ENCODE results near the gene BCL3.
A peak's percentile ranks its signal among the peaks of the same experiment; 100 is the strongest.

Gene BCL3

DNA sequence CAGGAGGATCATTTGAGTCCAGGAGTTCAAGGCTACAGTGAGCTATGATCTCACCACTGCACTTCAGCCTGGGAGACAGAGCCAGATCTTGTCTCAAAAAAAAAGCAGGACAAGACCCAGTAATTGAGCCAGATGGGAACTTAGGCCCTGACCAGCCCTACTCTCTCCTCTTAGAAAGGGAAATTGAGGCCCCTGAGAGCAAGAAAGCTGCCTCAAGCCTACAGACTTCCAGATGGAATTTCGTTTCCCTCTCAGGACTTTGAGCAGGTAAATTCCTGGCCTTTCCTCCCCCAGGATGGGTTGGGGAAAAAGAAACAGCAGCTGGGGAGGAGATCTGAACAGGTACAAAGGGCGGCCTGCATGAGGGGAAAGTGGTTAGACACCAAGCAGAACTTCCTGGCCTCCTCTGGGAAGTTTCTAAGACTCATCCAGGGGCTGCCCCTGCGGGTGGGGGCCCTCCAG is 3.6 kb upstream of the BCL3 start:
- DNase-seq = peak; percentile 0

DNA sequence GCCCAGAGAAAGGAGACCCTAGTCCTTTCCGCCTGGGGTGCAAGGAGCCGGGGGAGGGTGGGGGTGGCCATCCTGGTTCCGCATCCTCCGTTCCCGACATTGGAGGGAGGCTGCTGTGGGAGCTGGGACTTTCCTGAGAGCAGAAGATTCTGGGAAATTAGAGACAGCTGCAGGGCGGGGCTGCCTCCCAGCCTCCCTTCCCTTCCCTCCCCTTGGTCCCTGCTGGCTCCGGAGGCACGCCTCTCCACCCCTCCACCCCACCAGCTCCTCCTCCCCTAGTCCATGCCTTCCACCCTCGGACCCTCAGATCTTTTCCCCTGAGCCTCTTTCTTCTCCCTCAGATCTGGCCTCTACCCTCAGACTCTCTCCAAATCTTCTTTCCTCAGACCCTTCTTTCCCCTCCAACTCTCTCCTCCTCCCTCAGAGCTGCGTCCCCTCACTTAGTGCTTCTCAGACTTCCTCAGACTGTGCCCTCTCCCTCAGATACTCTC is 3.1 kb upstream of the BCL3 start:
- peak; percentile 0 for DNase-seq

DNA sequence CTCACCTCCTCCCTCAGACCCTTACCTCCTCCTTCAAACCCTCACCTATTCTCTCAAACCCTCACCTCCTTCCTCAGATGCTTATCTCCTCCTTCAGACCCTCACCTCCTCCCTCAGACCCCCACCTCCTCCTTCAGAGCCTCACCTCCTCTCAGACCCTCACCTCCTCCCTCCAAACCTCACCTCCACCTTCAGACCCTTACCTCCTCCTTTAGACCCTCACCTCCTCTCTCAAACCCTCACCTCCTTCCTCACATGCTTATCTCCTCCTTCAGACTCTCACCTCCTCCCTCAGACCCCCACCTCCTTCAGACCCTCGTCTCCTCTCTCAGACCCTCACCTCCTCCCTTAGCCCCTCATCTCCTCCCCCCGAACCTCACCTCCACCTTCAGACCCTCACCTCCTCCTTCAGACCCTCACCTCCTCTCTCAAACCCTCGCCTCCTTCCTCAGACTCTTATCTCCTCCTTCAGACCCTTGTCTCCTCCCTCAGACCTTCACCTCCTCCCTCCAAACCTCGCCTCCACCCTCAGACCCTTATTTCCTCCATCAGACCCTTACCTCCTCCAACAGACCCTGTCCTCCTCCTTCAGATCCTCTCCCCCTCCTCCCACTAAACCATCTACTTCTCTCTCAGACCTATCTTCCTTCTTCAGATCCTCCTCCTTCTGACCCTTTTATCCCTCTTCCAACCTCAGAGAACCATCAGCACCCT is 2.5 kb upstream of the BCL3 start:
- peak; percentile 2 for DNase-seq

DNA sequence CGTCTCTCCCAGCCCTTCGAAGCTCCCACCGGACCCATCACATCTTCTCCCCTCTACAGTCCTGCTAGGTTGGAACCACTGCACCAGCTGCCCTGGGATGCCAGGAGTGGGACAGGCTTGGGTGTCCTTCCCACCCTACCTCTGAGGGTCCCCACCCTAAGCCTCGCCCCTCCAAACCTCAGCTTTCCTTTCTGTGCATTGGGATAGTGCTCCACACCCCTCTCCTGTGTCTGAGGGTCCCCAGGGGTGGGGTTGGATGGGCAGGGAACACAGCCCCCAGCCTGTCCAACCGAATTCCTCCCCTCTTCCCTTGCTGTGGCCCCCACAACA is 1.9 kb upstream of the BCL3 start:
- peak; percentile 0 for DNase-seq

DNA sequence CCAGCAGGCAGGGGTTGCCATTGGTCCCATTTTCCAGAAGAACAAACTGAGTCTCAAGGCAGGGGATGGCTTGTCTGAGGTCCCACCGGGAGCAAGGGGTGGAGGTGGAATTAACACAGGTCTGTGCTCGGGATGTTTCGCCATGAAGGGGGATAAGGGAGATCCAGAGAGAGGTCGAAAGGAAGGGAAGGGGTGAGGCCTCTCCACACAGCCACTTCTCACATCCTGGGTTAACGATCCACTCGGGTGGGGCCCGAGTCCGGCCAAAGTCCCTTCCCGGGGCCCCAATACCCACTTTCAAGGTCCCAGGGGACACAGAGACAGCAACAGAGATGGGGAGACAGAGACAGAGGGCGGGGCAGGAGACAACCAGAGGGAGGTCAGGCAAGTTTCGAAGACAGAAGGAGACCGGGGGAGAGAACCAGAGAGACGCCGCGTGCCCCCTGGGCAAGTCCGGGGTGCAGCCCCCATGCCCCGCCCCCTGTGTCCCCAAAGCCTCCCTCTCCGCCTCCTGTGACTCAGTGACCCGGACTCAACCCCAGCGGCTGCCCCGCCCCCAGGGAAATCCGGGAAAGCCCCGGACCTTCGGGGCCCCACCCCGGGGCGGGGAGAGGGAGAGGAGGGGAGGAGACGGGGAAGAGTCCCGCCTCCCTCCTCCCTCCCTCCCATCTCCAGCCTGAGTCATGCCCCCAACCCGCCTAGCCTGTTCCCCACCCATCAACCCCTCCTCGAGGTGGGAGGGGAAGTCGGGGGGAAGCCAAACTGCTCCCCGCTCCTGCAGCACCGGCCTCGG is 1.4 kb upstream of the BCL3 start:
- peak; percentile 95 for DNase-seq

DNA sequence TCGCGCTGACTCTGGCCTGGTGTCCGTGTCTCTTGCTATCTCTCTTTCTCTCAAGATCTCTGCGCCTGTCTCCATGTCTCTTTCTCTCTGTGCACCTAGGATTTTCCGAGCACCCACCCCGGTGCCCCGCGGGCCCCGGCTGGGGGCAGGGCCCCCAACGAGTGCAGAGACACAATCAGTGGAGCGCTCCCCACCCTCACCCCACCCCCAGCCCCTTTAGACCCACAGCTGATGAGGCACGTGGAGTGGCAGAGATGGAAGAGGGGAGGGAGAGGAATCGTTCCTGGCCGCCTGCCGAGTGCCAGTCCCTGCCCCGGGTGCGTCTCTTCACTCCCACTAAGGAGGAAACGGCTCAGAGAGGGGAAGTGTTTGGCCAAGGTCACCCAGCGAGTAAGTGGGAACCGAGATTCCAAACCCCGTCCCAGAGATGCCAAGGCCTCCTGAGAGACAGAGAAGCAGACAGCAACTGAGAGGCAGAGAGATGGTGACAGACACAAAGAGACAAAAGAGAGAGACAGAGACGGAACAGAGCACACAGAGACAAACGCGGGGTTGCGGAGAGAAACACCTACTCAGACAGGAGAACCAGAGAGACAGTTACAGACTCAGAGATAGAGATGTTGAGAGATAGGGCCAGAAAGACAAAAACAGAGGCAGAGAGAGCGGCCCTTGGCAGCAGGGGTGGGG is 626 bp upstream of the BCL3 start:
- no peak for DNase-seq

DNA sequence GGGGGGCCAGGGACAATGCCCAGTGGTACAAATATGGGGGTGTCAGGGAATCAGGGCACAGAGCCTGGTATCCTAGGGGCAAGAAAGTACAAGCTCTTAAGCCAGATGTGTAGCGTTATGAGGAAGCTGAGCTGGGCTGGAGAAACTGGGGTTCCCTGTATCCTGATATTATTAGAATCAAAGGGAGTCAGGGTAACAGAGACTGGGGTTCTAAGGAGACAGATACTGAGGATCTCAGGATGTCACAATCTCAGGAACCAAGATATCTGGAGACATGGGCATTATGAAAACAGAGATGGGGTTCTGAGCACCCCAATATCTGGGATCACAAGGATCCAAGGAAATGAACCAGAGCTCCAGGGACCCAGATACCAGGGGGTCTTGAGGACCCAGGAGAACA is 784 bp downstream of the BCL3 start:
- no peak for DNase-seq

DNA sequence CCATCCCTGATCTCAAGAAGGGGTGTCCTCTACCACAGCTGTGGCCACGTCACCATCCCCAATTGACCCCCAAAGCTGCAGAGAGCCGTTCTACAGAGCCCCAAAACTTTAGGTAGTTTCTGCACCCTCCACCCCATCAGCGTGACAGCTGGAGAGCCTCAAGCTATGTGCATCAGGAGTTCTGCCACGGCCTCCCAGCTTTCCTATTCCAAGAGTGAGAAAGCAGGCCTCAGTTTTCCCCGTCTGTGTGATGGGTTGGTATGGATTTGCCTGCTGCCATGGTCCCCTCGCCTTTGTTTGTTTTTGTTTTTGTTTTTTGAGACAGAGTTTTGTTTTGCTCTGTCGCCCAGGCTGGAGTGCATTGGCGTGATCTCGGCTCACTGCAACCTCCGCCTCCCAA is 1.5 kb downstream of the BCL3 start:
- peak; percentile 15 for DNase-seq

DNA sequence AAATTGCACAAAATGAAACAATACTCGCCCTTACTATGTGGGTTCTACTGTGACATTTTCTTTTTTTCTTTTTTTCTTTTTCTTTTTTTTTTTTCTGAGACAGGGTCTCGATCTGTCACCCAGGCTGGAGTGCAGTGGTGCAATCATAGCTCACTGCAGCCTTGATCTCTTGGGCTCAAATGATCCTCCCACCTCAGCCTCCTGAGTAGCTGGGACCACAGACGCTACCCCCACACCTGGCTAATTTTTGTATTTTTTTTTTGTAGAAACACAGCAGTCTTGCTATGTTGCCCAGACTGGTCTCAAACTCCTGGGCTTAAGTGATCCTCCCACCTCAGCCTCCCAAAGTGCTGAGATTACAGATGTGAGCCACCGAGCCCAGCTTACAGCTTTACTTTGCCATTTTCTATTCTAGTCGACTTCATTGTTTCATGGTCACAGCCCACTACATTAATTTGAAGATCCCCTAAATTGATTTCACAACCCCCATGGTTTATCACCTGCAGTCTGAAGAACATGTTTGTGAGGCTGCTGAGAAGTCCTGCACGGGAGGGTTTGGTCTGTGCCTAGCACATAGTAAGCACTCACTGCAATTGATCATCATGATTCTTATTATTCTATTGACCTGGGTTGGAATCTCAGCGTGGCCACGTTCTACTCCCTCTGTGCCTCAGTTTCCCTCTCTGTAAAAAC is 3.8 kb downstream of the BCL3 start:
- DNase-seq = peak; percentile 23

DNA sequence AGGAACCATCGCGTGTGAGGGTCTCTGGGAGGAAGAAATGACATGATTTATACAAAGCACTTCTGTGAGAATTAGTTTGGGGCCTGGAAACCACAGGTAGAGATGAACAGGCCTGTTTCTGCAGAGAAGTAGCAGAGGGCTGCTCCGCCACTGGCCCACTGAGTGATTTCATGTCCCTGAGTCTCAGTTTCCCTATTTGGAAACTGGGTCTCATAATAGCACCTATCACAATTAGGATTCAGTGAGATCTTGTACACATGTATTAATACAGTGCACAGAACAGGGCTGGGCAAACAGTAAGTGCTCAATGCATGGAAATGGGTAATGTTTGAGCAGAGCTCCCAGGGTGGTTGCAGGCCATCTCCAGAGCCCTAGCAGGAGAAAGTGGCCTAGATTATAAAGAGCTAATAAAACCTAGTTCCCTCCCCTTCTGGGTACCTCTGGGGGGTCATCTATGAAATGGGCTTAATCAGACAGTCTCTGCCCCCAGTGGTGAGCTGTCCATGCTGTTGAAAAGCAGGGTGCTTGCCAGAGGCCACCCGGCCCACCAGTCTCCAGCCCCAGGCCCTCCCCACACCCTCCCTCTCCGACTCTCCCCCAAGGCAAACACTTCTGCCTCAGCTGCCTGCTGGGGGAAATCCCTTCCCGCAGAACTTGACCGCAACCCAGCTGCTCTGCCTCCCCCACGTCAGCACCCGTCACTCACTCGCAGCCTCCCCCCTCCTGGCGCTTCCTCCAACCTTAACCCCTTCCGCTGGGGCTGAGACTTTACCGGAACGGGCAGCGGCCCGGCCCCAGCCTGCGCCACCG is 4.5 kb downstream of the BCL3 start:
- DNase-seq = peak; percentile 97

DNA sequence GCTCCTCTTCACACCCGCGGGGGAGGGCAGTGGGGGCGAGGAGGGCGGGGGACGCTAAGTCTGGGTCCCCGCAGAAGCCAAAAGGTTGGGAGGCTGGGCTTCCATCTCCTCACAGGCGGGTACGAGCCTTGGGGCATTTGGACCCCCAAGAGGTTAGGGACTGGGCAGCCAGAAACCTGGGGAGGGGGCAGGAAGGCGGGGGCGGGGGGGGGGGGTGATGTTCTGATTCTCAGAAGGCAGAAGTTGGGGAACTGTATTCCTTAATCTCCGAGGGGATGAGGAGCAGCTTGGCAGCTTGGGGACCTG is 5.1 kb downstream of the BCL3 start:
- DNase-seq = no peak

DNA sequence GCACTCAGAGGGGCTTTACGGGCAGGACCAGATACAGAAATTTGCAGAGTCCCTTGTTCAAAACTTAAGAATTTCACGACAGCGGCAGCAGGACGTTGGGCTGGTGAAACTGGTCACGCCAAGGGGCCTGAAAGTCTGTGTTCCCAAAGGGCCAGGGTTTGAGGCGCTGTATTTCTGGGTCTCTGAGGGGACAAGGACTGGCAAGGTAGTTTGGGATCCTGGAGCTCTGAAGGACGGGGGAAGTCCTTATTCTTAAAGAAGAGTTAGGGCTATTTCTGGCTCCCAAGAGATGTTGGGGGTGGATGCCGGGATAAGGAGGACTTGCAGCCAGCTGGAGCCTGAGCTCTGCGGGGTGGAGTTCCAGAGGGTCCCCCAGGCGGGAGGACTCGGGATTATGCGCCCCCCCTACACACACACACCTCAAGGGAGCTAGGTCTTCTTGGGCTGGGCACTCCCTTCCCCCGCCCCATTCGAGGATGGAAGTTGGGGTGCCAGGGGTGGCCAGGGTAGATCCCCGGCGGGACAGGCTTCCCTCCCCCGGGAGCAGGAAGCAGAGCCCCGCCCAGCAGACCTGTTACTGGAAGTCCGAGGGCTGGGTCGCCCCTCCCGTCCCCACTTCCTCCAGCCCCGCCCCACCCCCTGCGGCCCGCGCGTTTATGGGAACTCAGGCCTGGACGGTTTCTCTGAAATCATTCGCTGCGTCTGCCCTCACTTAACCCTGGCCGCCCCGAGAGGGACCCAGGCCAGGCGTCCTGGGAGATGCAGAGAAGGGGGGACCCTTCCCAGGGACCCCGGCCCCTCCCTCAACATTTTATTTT is 5.6 kb downstream of the BCL3 start:
- peak; percentile 78 for DNase-seq

DNA sequence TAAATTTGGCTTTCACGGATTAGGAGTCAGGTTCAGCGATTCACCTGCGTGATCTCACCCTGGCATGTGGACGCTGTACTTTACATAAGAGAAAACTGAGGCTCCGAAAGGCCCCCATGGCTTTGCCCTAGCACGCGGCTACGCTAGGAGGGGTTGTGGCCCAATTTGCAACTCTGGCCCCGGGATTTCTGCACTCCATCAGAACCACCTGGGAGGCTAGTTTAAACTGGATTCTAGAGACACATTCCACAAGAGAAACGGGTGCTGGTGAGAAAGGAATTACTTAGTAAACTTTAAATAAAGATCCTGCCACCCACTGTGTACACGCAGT is 6.2 kb downstream of the BCL3 start:
- DNase-seq = no peak

DNA sequence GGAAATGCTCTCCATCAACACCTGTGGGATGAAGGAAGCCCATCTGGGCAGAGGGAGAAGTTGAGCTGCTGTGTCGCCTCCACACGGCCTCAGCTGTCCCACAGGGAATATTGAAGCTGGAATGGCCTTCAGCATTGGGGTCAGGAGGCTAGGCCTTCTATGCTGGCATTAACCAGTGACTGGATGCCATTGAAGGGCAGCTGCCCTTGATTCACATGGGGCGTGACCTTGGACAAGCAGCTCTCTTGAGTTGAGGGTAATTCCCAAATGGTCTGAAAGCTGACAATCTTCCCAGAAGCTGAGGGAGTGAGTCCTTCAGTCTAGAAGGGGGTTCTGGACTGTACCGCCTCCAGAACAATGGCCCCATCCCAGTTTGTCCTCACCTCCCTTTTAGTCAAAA is 6.7 kb downstream of the BCL3 start:
- DNase-seq = peak; percentile 21

DNA sequence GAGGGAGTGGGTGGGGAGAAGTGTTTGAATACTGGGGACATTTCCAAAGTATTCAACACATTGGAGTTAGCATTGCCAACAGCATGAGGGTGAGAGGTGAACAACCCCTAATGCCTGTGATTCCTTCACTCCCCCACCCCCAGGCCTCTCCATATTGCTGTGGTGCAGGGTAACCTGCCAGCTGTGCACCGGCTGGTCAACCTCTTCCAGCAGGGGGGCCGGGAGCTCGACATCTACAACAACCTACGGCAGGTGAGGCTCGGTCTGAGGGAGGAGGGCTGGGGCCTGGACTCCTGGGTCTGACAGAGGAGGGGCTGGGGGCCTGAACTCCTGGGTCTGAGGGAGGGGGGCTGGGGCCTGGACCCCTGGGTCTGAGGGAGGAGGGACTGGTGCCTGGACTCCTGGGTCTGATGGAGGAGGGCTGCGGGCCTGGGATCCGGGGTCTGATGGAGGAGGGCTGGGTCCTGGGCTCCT is 7.6 kb downstream of the BCL3 start:
- peak; percentile 1 for DNase-seq

DNA sequence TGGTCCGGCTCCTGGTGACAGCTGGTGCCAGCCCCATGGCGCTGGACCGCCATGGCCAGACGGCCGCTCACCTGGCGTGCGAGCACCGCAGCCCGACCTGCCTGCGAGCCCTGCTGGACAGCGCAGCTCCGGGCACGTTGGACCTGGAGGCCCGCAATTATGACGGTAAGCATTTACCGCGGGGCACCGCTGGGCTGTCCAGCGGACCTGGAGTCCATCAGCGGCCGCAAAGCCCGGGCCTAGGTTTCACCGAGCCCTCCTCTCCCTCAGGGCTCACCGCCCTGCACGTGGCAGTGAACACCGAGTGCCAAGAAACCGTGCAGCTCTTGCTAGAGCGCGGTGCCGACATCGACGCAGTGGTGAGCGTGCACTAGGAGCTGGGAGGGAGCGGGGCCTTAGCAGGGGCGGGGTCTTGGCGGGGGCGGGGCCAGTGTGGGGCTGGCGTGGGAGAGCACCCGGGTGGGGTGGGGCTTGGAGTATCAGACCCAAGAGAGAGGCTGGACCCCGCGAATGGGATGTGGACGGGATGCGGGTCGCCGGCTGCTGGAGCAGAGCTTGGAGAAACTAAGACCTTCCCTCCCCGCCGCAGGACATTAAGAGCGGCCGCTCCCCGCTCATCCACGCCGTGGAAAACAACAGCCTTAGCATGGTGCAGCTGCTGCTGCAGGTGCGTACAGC is 8.7 kb downstream of the BCL3 start:
- peak; percentile 0 for DNase-seq

DNA sequence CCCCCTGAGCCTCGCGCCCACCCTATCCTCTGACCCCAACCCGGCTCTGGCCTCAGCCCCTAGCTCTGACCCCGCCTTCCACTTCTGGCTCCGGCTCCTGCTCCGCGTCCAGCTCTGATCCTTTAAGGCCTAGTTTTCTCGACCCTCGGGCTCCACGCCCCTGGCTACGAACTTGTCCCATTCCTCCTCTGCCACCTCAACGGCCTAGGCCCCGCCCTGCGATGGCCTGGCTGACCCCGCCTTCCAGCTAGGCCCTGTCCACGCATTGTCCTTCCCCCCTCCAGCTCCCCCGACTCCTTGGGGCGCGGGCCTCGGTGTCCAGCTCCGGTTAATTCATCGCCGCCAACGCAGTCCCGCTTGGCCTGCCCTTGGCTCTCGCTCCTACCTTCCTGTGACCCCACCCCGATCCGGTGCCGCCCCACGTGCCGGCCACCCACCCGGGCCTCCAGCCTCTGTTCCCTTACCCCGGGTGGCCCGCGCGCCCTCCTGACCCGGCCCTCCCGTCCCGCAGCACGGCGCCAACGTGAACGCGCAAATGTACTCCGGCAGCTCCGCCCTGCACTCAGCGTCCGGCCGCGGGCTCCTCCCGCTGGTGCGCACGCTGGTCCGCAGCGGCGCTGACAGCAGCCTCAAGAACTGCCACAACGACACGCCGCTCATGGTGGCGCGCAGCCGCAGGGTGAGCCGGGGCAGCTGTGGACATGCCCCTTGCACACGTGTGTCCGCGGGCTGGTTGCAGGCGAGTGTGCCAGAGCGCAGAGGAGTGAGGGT is 9.4 kb downstream of the BCL3 start:
- peak; percentile 2 for DNase-seq

DNA sequence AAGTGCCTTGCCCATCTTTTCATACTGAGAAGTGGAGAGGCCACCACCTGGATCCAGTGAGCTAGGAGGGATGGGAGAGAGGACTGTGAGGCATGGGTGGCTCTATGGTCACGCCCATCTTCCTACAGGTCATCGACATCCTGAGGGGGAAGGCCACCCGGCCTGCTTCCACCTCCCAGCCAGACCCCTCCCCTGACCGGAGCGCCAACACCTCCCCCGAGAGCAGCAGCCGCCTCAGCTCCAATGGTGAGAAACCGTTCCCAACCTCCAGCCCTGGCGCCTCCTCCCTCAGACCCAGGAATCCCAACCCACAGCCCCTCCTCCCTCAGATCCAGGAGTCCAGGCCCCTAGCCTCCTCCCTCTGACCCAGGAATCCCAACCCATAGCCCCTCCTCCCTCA is 10.1 kb downstream of the BCL3 start:
- no peak for DNase-seq

DNA sequence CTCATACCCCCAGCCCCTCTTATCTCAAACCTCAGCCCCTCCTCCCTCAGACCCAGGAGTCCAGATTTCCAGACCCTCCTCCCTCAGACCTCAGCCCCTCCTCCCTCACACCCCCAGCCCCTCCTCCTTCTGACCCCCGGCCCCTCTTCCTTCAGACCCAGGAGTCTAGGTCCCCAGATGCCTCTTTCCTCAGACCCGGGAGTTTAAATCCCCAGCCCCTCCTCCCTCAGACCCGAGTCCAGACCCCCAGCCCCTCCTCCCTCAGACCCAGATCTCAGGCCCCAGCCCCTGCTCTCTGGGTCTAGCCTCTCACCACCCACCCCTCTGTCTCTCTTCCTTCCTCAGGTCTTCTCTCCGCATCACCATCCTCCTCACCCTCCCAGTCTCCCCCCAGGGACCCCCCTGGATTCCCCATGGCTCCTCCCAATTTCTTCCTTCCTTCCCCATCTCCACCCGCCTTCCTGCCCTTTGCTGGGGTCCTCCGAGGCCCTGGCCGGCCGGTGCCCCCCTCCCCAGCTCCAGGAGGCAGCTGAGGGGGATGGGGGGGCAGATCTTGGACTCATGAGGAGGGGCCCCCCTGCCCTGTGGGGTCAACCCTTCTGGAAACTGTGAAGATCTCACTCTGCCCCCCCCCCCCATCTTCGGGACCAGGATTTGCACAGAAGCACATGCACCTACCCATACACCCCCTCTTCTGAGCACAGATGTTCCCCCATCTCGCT is 10.7 kb downstream of the BCL3 start:
- no peak for DNase-seq

Measured in CD4-positive, alpha-beta T cell treated with Interleukin-17A for 1 hour (primary cell).